Prostate gland (tissue), 2 donors: ENCODE results near the gene NXF1.

Experiments used
- CTCF ChIP-seq, 4 experiments: fragments of 200-600 bp in 2 of 4; fragments of 450-650 bp in 2 of 4; sonication (generic) in 2 of 4; IDR thresholded peaks; 1 replicate in 3 of 4; 2 replicates in 1 of 4; pipeline ENCODE4 v1.5.1; 2016 to 2019; ENCODE audit warnings: antibody characterized with exemption in 4 of 4, mild to moderate bottlenecking in 2 of 4, moderate library complexity in 2 of 4
- POLR2A ChIP-seq: fragments of 450-650 bp; IDR thresholded peaks from one replicate; pipeline ENCODE4 v1.6.1; 2016; ENCODE audit warnings: antibody characterized with exemption, mild to moderate bottlenecking

DNA sequence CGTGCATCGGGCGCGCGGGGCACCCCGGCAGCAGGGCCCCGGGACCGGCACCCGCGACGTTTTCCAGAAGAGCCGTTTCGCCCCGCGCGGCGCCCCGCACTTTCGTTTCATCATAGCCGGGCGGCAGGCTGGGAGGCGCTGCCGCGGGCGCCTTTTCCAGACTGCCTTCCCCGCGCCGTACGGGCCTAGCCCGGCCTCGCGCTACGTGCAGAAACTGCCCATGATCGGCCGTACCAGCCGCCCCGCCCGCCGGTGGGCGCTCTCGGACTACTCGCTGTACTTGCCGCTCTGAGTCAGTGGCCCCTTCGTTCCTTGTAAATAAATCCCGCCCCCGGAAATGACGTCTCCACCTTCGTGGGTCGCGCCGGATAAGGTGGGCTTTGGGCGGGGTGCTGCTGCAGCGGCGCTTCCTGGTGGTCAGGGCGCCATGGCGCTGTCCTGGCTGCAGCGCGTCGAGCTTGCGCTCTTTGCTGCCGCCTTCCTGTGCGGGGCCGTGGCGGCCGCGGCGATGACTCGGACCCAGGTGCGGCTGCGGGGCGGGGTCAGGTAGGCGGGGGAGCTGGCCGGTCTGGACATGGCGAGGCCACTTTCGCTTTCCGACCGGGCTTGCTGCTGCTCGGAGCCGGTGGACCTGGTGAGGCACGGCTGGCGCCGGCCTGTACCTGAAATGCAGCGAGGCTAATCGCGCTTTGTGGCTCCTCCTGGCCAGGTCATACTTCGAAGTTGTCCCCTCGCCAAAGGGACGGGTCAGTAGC lies 18.1 kb downstream of the NXF1 start, which contains the start of gene TMEM179B:
- TF ChIP-seq CTCF (IDR thresholded peaks at IDR 0.05) (peak in 3 of 4 experiments; percentile 34 to 77 (median 59)), POLR2A (peak; percentile 98)
